KMS-11 (cell line): ENCODE measurements around the gene DRAM1.

Experiments used
- H2AFZ ChIP-seq: fragments of 200-600 bp; sonication (generic); 2 replicates; pipeline ENCODE4 v1.6.1; 2016; ENCODE audit warnings: antibody characterized with exemption, mixed run types, low read depth
- H3K27ac ChIP-seq: fragments of 200-600 bp; sonication (generic); 2 replicates; pipeline ENCODE4 v1.6.1; 2016; ENCODE audit warnings: mild to moderate bottlenecking, mixed run types
- H3K27me3 ChIP-seq: fragments of 200-600 bp; sonication (generic); 2 replicates; pipeline ENCODE4 v1.6.1; 2017; ENCODE audit warnings: mild to moderate bottlenecking, low read depth, mixed run types, moderate library complexity; ENCODE audit not compliant: insufficient read depth
- H3K36me3 ChIP-seq: fragments of 200-600 bp; sonication (generic); 2 replicates; pipeline ENCODE4 v1.6.1; 2017; ENCODE audit warnings: mild to moderate bottlenecking, mixed run types; ENCODE audit not compliant: insufficient read depth
- H3K4me1 ChIP-seq: fragments of 200-600 bp; sonication (generic); 2 replicates; pipeline ENCODE4 v1.6.1; 2016; ENCODE audit warnings: mild to moderate bottlenecking, low read depth, mixed run types; ENCODE audit not compliant: poor library complexity, severe bottlenecking
- H3K4me2 ChIP-seq: fragments of 200-600 bp; sonication (generic); 2 replicates; pipeline ENCODE4 v1.7.0; 2016; ENCODE audit warnings: mild to moderate bottlenecking, mixed run types
- H3K4me3 ChIP-seq: fragments of 200-600 bp; sonication (generic); IDR thresholded peaks from 2 replicates; pipeline ENCODE4 v1.6.1; 2017; ENCODE audit warnings: low read depth, low read length, mixed read lengths; ENCODE audit not compliant: insufficient read depth
- H3K79me2 ChIP-seq: fragments of 200-600 bp; sonication (generic); 2 replicates; pipeline ENCODE4 v1.6.1; 2016; ENCODE audit warnings: low read depth, mixed run types; ENCODE audit not compliant: insufficient read depth
- H3K9ac ChIP-seq: fragments of 200-600 bp; sonication (generic); 2 replicates; pipeline ENCODE4 v1.6.1; 2016; ENCODE audit warnings: mild to moderate bottlenecking, mixed run types
- H4K20me1 ChIP-seq: fragments of 200-600 bp; sonication (generic); 2 replicates; pipeline ENCODE4 v1.6.1; 2016; ENCODE audit warnings: mild to moderate bottlenecking, mixed run types; ENCODE audit not compliant: insufficient read depth
- TF ChIP-seq, protein P1 (sequence below): fragments of 200-600 bp; sonication (generic); conservative IDR thresholded peaks from 2 replicates; pipeline ENCODE4 v1.6.1; 2017; ENCODE audit warnings: low read depth, mild to moderate bottlenecking, antibody characterized with exemption, low read length, moderate library complexity, mixed read lengths

Gene DRAM1

GRCh38 chr12:101948365-101948764 is 71.0 kb downstream of the DRAM1 start:
- H3K4me1 ChIP-seq: no peaks in the 10 kb centered on the region
- no peak overlapping the region for H3K4me3 ChIP-seq
- H3K36me3 ChIP-seq: no peaks in the 10 kb centered on the region
- no peaks in the 10 kb centered on the region for H3K79me2 ChIP-seq
- no peak overlapping the region for H3K4me2 ChIP-seq
- no peaks in the 10 kb centered on the region for H3K27me3 ChIP-seq
- H2AFZ ChIP-seq: no peak overlapping the region
- no peak overlapping the region for H3K9ac ChIP-seq
- no peak overlapping the region for H3K27ac ChIP-seq
- TF ChIP-seq, protein P1, sequence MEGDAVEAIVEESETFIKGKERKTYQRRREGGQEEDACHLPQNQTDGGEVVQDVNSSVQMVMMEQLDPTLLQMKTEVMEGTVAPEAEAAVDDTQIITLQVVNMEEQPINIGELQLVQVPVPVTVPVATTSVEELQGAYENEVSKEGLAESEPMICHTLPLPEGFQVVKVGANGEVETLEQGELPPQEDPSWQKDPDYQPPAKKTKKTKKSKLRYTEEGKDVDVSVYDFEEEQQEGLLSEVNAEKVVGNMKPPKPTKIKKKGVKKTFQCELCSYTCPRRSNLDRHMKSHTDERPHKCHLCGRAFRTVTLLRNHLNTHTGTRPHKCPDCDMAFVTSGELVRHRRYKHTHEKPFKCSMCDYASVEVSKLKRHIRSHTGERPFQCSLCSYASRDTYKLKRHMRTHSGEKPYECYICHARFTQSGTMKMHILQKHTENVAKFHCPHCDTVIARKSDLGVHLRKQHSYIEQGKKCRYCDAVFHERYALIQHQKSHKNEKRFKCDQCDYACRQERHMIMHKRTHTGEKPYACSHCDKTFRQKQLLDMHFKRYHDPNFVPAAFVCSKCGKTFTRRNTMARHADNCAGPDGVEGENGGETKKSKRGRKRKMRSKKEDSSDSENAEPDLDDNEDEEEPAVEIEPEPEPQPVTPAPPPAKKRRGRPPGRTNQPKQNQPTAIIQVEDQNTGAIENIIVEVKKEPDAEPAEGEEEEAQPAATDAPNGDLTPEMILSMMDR: no peak
- H4K20me1 ChIP-seq: no peaks in the 10 kb centered on the region

GRCh38 chr12:101951002-101951670 is 73.8 kb downstream of the DRAM1 start:
- no peak overlapping the region for H3K27ac ChIP-seq
- no peaks in the 10 kb centered on the region for H4K20me1 ChIP-seq
- no peak overlapping the region for H3K4me2 ChIP-seq
- H3K4me1 ChIP-seq: no peaks in the 10 kb centered on the region
- no peaks in the 10 kb centered on the region for H3K36me3 ChIP-seq
- H2AFZ ChIP-seq: no peak overlapping the region
- TF ChIP-seq, protein P1: no peak
- no peaks in the 10 kb centered on the region for H3K27me3 ChIP-seq
- no peak overlapping the region for H3K4me3 ChIP-seq
- H3K79me2 ChIP-seq: no peaks in the 10 kb centered on the region
- no peak overlapping the region for H3K9ac ChIP-seq

DNA sequence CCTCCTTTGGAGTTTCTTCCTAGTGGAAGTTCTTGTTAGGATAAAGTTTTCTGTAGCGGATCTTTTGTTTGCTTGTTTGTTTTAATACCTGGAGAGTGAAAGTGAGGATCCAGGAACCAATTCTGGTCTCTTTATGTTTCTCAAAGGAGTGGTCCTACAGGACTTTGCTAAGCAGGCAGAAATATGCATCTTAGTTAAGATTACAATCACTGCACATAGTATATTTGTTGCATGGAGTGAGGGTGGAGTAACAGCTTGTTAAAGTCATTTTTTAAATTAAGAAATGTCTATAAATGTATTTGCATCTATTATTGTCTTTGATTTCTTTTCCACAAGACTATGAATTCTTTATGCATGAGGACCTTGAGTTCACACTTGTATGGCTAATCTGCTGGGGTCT is 76.7 kb downstream of the DRAM1 start:
- Histone ChIP-seq H3K4me2 (no peak overlapping the region), H3K9ac (no peak overlapping the region), H4K20me1 (no peaks in the 10 kb centered on the region), H3K4me1 (no peaks in the 10 kb centered on the region), H3K27ac (no peak overlapping the region), H3K4me3 (no peak overlapping the region), H2AFZ (no peak overlapping the region), H3K79me2 (no peaks in the 10 kb centered on the region), H3K36me3 (no peaks in the 10 kb centered on the region), H3K27me3 (no peaks in the 10 kb centered on the region)
- TF ChIP-seq, protein P1: no peak

DNA sequence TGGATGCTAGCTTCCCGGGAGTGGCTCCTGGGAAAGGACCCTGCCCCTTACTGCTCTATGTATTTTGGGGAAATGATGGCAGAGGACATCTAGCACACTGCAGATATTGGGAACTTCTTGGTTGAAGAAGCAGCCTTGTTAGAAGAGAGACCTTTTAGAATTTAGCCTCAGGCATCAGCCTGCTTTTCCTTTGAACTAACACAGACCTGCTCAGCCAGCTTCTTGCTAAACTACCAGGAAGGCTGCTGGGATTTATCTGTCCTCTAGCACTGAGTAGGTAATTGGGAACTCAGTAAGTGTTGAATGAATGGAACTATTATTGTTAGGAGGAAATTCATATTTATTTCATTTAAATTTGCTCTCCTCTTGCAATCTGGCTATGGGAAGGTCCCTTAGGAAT is 77.3 kb downstream of the DRAM1 start:
- Histone ChIP-seq H3K4me3 (no peak overlapping the region), H3K4me1 (no peaks in the 10 kb centered on the region), H3K27me3 (no peaks in the 10 kb centered on the region), H3K4me2 (no peak overlapping the region), H3K36me3 (no peaks in the 10 kb centered on the region), H3K9ac (no peak overlapping the region), H3K27ac (no peak overlapping the region), H3K79me2 (no peaks in the 10 kb centered on the region), H4K20me1 (no peaks in the 10 kb centered on the region), H2AFZ (no peak overlapping the region)
- TF ChIP-seq, protein P1: no peak
